Measurements from ENCODE around the gene PLS1.

The PLS1 gene

DNA sequence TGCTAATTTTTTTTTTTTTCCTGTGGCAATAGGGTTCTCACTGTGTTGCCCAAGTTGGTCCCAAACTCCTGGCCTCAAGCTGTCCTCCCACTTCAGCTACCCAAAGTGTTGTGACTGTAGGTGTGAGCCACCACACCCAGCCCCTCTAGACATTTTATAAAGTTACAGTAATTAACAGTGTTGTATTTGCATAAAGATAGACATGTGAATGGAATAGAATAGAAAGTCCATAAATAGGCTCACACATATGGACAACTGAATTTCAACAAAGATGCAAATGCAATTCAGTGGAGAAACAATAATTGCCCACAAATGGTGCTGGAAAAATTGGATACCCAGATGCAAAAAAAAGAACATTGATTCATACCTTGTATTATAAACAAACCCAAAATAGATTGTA is 39.9 kb downstream of the PLS1 start:
- no peak for DNase-seq (ENCODE audit: low read depth in 4 of 4, low spot score in 1 of 4)

- DNase-seq (ENCODE audit: low read depth in 4 of 4, low spot score in 1 of 4): no peak
These were observed 40.5 kb downstream of the PLS1 start for GRCh38 chr3:142636664-142637063.

GRCh38 chr3:142638291-142638690 is 42.1 kb downstream of the PLS1 start:
- DNase-seq (ENCODE audit: low read depth in 4 of 4, low spot score in 1 of 4): no peak

DNA sequence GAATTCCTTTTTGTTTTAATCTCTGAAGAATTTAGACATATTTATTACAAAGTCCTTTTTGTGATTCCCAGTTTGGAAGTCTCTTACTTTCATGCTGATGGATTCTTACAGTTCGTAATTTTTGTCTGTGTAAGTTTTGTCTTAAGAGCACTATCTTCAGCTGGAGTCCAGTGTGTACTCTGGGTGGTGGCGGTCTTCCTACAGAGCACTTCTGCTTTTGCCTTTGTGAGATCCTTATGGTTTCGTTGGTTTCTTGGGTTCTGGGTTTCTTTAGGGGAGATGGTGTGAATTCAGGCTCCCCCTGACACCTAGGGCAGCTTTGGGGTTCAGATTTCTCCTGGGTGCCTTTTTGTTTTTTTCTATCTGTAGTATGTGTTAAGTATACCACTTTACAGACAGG is 45.3 kb downstream of the PLS1 start:
- no peak for DNase-seq (ENCODE audit: low read depth in 4 of 4, low spot score in 1 of 4)

DNA sequence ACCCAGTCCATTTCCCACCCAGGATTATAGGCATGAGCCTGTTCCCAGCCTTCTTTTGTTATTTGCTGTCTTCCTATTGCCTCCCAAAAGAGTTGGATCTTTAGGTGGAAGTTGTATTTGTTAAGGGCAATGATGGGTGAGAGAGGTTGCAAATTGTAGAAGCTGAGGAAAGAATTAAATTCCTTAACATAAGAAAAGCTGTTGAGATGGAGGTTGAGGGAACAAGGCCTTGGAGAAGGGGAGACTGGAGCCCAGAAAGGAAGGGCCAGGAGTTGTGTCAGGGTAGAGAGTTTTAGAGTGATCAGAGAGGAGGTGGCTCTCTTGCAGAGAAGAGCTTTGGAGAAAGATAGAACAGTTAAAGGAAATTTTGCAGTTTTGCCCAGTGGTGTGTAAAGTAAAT is 46.8 kb downstream of the PLS1 start:
- DNase-seq (ENCODE audit: low read depth in 4 of 4, low spot score in 1 of 4): no peak

- DNase-seq (ENCODE audit: low read depth in 4 of 4, low spot score in 1 of 4): no peak
These were observed 48.3 kb downstream of the PLS1 start for GRCh38 chr3:142644502-142644901.

DNA sequence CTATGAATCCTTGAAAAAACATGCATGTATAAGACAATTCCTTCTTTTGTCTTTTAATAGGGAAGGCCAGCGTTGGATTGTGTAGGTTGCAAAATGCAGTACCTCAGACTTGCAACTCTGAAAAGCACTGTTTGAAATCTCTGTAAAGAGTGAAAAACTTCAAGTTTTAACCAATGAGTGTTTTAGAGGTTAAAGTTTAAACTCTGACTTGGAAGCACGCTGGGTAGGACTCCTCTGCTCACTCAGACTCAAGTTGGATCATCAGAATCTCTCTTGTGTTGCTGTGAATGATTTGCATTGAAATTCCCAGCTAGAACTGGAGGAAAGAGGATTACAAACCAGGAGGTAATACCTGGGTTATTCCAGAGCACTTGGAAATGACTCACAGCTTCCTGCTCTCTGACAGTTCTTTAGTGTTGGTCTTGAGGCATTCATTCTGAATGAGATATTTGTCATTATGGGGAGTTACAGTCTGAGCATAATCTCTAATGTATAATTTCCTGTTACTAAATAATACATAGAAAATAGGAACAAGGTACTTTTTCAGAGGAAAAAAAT is 49.1 kb downstream of the PLS1 start:
- no peak for DNase-seq (ENCODE audit: low read depth in 4 of 4, low spot score in 1 of 4)

- DNase-seq (ENCODE audit: low read depth in 4 of 4, low spot score in 1 of 4): no peak
These were observed 50.0 kb downstream of the PLS1 start for GRCh38 chr3:142646020-142646785.

DNA sequence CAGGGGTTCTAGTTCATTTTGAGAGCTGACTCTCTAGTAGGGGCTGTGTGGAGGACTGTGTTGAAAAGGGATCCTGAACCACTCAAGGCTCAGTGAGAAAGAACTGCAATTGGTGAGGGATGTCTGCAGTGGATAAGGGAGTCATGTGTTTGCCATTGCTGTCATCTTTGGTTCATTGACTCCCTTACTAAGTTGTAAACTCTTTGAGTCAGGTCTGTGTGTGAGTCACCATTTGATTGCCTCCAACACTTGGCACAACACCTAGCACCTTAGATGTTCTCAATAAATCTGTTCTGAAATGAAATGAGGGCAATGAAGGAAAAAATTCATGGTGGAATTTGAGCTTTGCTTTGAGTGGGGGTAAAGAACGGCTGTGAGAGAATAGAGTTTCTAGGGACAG is 51.7 kb downstream of the PLS1 start:
- no peak for DNase-seq (ENCODE audit: low read depth in 4 of 4, low spot score in 1 of 4)

GRCh38 chr3:142648950-142649349 is 52.8 kb downstream of the PLS1 start:
- no peak for DNase-seq (ENCODE audit: low read depth in 4 of 4, low spot score in 1 of 4)

DNA sequence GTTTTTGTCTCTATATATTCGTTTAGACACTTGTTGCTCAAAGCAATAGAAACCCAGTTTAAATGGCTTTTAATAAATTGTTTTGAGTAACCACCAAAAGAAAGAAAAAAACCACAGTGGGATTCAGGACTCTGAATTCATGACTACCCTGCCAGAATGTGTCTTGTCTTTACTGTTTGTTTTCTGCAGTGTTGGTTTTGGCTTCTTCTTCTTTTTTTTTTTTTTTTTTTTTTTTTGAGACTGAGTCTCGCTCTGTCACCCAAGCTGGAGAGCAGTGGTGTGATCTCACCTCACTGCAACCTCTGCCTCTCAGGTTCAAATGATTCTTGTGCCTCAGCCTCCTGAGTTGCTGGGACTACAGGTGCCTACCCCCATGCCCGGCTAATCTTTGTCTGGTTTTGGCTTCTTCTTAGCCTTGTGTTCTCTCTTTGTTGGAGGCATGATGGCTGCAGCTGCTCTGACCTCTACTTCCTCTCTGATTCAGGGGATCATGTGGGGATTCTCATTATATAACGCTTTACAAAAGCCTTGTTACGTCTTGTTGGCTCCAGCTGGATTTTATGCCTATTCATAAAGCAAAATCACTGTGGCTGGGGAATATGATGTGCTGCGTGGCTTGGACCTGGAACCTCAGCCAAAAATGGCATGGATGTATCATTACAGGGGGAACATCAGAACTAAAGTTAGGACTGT is 54.0 kb downstream of the PLS1 start:
- DNase-seq (ENCODE audit: low read depth in 4 of 4, low spot score in 1 of 4): no peak

DNA sequence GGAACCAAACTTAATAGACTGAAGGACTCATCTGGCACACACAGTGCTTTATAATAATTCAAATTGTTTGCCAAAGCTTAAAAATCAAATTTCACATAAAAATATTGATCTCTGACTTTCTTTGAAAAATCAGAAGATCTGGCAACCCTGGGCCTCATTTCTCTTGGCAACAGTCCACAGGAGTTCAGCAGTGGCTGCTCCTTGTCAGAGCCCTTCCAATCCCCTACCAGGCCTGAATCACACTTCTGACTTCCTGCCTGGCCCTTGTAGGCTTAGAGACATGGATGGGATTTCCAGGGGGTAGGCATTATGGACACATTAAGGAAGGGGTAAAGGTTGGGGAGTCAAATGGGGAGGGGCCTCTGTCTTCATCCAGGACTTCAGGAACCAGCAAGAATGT is 55.5 kb downstream of the PLS1 start:
- no peak for DNase-seq (ENCODE audit: low read depth in 4 of 4, low spot score in 1 of 4)

DNA sequence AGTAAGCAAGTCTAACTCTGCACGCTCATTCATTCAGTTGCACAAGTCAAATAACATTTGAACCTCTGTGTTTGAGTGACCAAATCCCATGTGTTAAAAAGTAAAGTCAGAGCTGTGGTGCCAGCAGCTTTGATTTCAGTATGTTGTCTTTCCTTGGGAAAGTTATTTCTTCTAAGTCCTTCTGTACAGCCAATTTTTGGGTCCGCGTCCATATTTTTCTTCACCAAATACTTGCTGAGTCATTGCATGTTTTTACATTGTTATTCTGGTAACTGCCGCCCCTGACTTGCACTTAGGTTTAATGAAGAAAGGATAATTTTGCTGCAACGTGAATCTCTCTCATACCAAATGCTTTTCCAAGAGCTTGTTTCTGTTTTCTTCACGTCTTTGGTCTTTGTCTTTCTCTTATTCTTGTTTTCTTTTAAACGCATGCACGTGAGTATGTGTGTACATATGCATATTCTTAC is 56.7 kb downstream of the PLS1 start:
- DNase-seq (ENCODE audit: low read depth in 4 of 4, low spot score in 1 of 4): no peak

DNA sequence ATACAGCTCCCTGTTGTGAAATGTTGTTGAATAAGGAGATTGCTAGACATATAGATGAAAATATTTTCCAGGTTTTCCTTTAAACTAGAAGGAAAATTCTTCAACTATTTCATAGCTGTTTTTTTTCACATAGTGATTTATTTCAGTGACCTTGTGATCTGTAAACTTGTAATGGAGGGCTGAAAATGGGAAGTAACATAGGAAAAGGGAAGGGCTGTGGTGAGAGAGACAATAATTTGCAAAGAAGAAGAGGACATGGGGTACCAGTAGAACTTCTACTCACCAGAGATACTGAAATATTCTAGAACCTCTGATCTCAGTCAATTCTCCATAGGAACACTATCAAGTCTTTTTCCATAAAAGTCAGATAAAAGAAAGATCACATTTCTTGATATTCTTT is 60.4 kb downstream of the PLS1 start:
- DNase-seq (ENCODE audit: low read depth in 4 of 4, low spot score in 1 of 4): no peak

DNA sequence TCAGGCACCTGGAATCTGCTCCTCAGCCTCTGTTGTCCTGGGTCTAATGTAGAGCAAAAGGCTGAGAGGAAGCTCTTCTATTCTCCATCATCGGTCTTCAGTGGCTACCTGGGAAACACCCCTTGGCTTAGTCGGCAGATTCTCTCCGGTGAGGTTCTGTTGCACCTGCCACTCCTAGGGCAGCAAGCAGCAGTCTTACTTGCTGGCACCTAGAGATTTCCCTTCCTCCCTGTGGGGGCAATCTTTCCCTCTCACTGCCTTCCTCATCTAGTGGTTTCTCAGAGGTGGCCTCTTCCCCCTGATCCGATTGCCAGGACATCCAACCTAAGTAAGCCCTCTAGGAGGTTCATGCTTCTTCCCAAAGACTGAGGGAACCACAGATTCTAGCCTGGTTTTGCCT is 60.8 kb downstream of the PLS1 start:
- no peak for DNase-seq (ENCODE audit: low read depth in 4 of 4, low spot score in 1 of 4)

DNA sequence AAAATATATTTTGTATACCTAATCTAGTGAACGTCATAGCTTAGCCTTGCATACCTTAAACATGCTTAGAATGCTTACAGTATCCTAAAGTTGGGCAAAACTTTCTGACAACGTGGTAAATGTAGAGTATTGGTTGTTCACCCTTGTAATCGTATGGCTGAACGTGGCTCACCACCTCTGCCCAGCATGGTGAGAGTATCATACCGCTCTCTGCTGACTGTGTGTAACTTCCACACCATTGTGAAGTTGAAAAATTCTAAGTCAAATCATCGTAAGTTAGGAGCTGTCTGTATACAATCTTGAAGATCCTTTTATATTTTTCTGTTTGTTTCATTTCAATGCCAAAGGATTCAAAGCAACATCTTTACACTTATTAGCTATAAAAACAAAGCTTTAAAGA is 64.2 kb downstream of the PLS1 start:
- DNase-seq (ENCODE audit: low read depth in 4 of 4, low spot score in 1 of 4): no peak

DNA sequence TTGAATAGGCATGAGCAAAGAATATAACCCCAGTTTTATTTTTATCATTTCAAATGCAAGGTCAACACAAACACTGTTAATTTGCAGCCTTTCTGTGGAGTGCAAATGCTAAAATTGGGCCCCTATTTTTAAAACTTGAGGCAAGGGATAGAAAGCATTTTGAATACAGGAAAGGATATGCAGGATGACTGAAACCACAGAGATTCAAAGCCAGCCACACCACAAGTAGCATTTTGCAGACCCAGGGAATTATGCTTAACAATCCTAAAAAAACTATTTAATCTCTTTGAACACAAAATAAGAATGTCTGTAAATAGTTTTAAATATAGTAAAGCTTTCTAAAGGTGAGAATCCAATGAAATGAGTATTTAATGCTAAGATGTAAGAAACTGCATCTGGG is 64.7 kb downstream of the PLS1 start:
- no peak for DNase-seq (ENCODE audit: low read depth in 4 of 4, low spot score in 1 of 4)

- DNase-seq (ENCODE audit: low read depth in 4 of 4, low spot score in 1 of 4): no peak
These were observed 67.7 kb downstream of the PLS1 start for GRCh38 chr3:142663865-142664264.

GRCh38 chr3:142664311-142664710 is 68.1 kb downstream of the PLS1 start:
- DNase-seq (ENCODE audit: low read depth in 4 of 4, low spot score in 1 of 4): no peak

- DNase-seq (ENCODE audit: low read depth in 4 of 4, low spot score in 1 of 4): no peak
These were observed 68.6 kb downstream of the PLS1 start for GRCh38 chr3:142664819-142665218.

DNA sequence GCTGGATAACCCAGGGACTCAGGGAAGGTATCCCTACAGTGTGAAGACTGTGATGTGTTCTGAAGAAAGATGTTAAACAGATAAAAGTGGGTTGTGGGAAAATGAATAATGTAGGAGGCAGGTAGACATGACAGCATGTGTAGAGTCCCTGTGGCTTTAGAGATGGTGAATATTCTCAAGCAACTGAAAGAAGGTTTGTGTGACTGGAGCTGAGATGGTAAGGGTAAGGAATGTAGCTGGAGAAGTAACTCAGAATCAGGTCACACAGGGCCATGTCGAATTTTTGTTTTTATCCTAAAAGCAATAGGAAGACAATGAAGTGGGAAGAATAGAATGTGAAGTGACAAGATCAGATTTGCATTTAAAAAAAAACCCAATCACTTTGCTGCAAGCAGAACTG is 73.9 kb downstream of the PLS1 start:
- no peak for DNase-seq (ENCODE audit: low read depth in 4 of 4, low spot score in 1 of 4)

- no peak for DNase-seq (ENCODE audit: low read depth in 4 of 4, low spot score in 1 of 4)
These were observed 80.0 kb downstream of the PLS1 start for GRCh38 chr3:142676151-142676550.

GRCh38 chr3:142680710-142681109 is 84.5 kb downstream of the PLS1 start:
- no peak for DNase-seq (ENCODE audit: low read depth in 4 of 4, low spot score in 1 of 4)

All from stimulated activated CD4-positive, alpha-beta T cell treated with anti-CD3 and anti-CD28 coated beads, Interleukin-1b, Interleukin-23, amount 100 ng/mL, for 24 hours (primary cell).